K562 (cell line): Measurements from ENCODE around the gene SCP2. TPM values are rescaled to one million over a fixed set of nuclear protein-coding genes. Genes with fewer than 3 reads are reported as not detected.

Experiments
- BCLAF1 ChIP-seq, 2 experiments: fragments of 450-650 bp in 1 of 2; IDR thresholded peaks; 2 replicates each; pipeline ENCODE4 v1.6.1; 2011 to 2017; ENCODE audit warnings: low read depth in 2 of 2, antibody characterized with exemption in 1 of 2, borderline replicate concordance in 1 of 2, low read length in 1 of 2, mild to moderate bottlenecking in 1 of 2, mixed read lengths in 1 of 2; ENCODE audit not compliant: control insufficient read depth in 1 of 2
- CCNT2 ChIP-seq: IDR thresholded peaks from 2 replicates; pipeline ENCODE4 v1.6.1; 2011; ENCODE audit warnings: borderline replicate concordance, low read depth, mild to moderate bottlenecking, moderate library complexity, mixed read lengths, low read length; ENCODE audit not compliant: insufficient read length; ENCODE audit errors: extremely low read depth
- ESRRA ChIP-seq: fragments of 450-650 bp; IDR thresholded peaks from 2 replicates; pipeline ENCODE4 v1.6.1; 2014; ENCODE audit warnings: low read depth, mild to moderate bottlenecking, moderate library complexity, borderline replicate concordance
- ETV6 ChIP-seq, 3 experiments: fragments of 150-350 bp in 1 of 3; sonication (generic) in 1 of 3; formaldehyde crosslinking in 1 of 3; IDR thresholded peaks; 2 replicates each; pipeline versions ENCODE4 v1.6.1 to v1.8.0; 2014 to 2022; ENCODE audit warnings: borderline replicate concordance in 2 of 3, low read depth in 2 of 3, antibody characterized with exemption in 1 of 3, low read length in 1 of 3, mild to moderate bottlenecking in 1 of 3, missing genetic modification reagents in 1 of 3
- HNRNPUL1 ChIP-seq: fragments of 200-400 bp; formaldehyde crosslinking; IDR thresholded peaks from 2 replicates; pipeline ENCODE4 v1.6.1; 2017; ENCODE audit warnings: low read length
- L3MBTL2 ChIP-seq: fragments of 450-650 bp; IDR thresholded peaks from 2 replicates; pipeline ENCODE4 v1.6.1; 2016; ENCODE audit warnings: mild to moderate bottlenecking, moderate library complexity
- MAX ChIP-seq: sonication (generic); formaldehyde crosslinking; IDR thresholded peaks from 2 replicates; pipeline ENCODE4 v1.9.0; 2022; ENCODE audit warnings: mild to moderate bottlenecking, missing genetic modification reagents
- MCM5 ChIP-seq: fragments of 450-650 bp; IDR thresholded peaks from 2 replicates; pipeline ENCODE4 v1.6.1; 2016; ENCODE audit warnings: low read depth
- RBFOX2 ChIP-seq: fragments of 200-400 bp; formaldehyde crosslinking; IDR thresholded peaks from 2 replicates; pipeline ENCODE4 v1.6.1; 2017; ENCODE audit warnings: low read depth, mild to moderate bottlenecking, low read length, moderate library complexity
- RBM14 ChIP-seq: fragments of 200-400 bp; formaldehyde crosslinking; IDR thresholded peaks from 2 replicates; pipeline ENCODE4 v1.6.1; 2018; ENCODE audit warnings: low read depth, mild to moderate bottlenecking, low read length, moderate library complexity, borderline replicate concordance; ENCODE audit not compliant: insufficient read depth
- REST ChIP-seq, 2 experiments: fragments of 450-650 bp; formaldehyde crosslinking in 1 of 2; IDR thresholded peaks; 2 replicates each; pipeline versions ENCODE4 v1.4.0 to v1.6.1; 2014 to 2020; ENCODE audit warnings: mild to moderate bottlenecking in 2 of 2, borderline replicate concordance in 1 of 2, low read depth in 1 of 2
- SIRT6 ChIP-seq: IDR thresholded peaks from one replicate; pipeline ENCODE4 v1.6.1; 2012; ENCODE audit warnings: low read depth, mild to moderate bottlenecking, control low read depth, inconsistent platforms, low read length, moderate library complexity
- TEAD2 ChIP-seq: fragments of 450-650 bp; IDR thresholded peaks from 2 replicates; pipeline ENCODE4 v1.6.1; 2016; ENCODE audit warnings: missing genetic modification characterization, control low read depth, missing compliant biosample characterization
- USF1 ChIP-seq: sonication (generic); formaldehyde crosslinking; IDR thresholded peaks from 2 replicates; pipeline ENCODE4 v1.9.0; 2022; ENCODE audit warnings: mild to moderate bottlenecking, missing genetic modification reagents
- polyA plus RNA-seq, 8 experiments: library from polyadenylated mRNA; depleted of rRNA in 4 of 8; stranded (reverse) in 5 of 8; unstranded in 3 of 8; fragments of >200 nt; fragmentation: Nextera tagmentation in 2 of 8; fragmentation: Illumina TruSeq in 1 of 8; extraction: Ambion mirVana in 2 of 8; extraction: Trizol in 1 of 8; gene quantifications; 2 replicates each; pipeline versions ENCODE4 v1.2.1 to v1.2.3, GENCODE V29; 2011 to 2014; ENCODE audit warnings: inconsistent platforms in 1 of 8, missing spikeins in 1 of 8
- total RNA-seq, 7 experiments: library from RNA; depleted of rRNA in 6 of 7; stranded (reverse); fragments of >200 nt in 6 of 7; fragmentation: Illumina TruSeq in 2 of 7; extraction: Trizol in 2 of 7; gene quantifications; 2 replicates each; pipeline versions ENCODE4 v1.2.1 to v1.2.3, GENCODE V29; 2011 to 2021; ENCODE audit warnings: low replicate concordance in 1 of 7

Gene SCP2
- total and polyA plus RNA-seq, 9 of the 15 experiments (the other 6 are each of a cell fraction or from before 2014, with no cell fraction given), result 63.8 to 258 (median 106) TPM

- TF ChIP-seq REST (IDR thresholded peaks at IDR 0.05; ENCODE audit: borderline replicate concordance) (0 out of 2 replicates have a peak, but pooled peaks have one; percentile 20), REST (CRISPR knock-in tag; IDR thresholded peaks at IDR 0.05; ENCODE audit: low read depth) (no peak), RBM14 (no peak), SIRT6 (no peak), L3MBTL2 (peak; percentile 55; the same call in 1 of the 2 replicates), MAX (CRISPR knock-in tag) (peak; percentile 65; the same call in 1 of the 2 replicates), BCLAF1 (IDR thresholded peaks at IDR 0.05; ENCODE audit: borderline replicate concordance in 1 of 2, control insufficient read depth in 1 of 2, low read depth in 2 of 2, low read length in 1 of 2) (no peak), TEAD2 (no peak), RBFOX2 (no peak), CCNT2 (no peak), ETV6 (IDR thresholded peaks at IDR 0.05; ENCODE audit: borderline replicate concordance in 1 of 2, low read depth in 2 of 2, low read length in 1 of 2) (no peak), ETV6 (CRISPR knock-in tag; IDR thresholded peaks at IDR 0.05; ENCODE audit: borderline replicate concordance) (no peak), ESRRA (no peak), MCM5 (no peak), USF1 (CRISPR knock-in tag) (0 out of 2 replicates have a peak, but pooled peaks have one; percentile 20), HNRNPUL1 (no peak)
Observed at GRCh38 chr1:53080769-53081168, 153.7 kb downstream of the SCP2 start (continued).
